ENCODE results near the gene ARFGEF3. TPM values are rescaled to one million over a fixed set of nuclear protein-coding genes. Genes with fewer than 3 reads are reported as not detected.
"Not testable (repeated sequence)": the region's sequence is repeated elsewhere in the genome, so short reads cannot be mapped to it uniquely, and the experiment has no call there.

Gene ARFGEF3
- total RNA-seq, 1 donor from 2014 or later = 3.8 TPM

- Mint-ChIP-seq H3K4me3 (no peak overlapping the region), H3K27me3 (ENCODE audit: insufficient read depth, low read depth) (no peaks in the 10 kb centered on the region), H3K36me3 (no peaks in the 10 kb centered on the region), H3K9me3 (no peaks in the 10 kb centered on the region), H3K4me1 (no peaks in the 10 kb centered on the region), H3K27ac (no peak overlapping the region)
- H3K27ac ChIP-seq = no peak overlapping the region
- no peak overlapping the region for H3K4me3 ChIP-seq
- H3K9me3 ChIP-seq (ENCODE audit: low read depth) = no peaks in the 10 kb centered on the region
- TF ChIP-seq EZH2phosphoT487 (IDR thresholded peaks at IDR 0.05) = no peak
- TF ChIP-seq, protein P1, sequence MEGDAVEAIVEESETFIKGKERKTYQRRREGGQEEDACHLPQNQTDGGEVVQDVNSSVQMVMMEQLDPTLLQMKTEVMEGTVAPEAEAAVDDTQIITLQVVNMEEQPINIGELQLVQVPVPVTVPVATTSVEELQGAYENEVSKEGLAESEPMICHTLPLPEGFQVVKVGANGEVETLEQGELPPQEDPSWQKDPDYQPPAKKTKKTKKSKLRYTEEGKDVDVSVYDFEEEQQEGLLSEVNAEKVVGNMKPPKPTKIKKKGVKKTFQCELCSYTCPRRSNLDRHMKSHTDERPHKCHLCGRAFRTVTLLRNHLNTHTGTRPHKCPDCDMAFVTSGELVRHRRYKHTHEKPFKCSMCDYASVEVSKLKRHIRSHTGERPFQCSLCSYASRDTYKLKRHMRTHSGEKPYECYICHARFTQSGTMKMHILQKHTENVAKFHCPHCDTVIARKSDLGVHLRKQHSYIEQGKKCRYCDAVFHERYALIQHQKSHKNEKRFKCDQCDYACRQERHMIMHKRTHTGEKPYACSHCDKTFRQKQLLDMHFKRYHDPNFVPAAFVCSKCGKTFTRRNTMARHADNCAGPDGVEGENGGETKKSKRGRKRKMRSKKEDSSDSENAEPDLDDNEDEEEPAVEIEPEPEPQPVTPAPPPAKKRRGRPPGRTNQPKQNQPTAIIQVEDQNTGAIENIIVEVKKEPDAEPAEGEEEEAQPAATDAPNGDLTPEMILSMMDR (IDR thresholded peaks at IDR 0.05) = no peak
- no peak for TF ChIP-seq EZH2 (IDR thresholded peaks at IDR 0.05)
- no peaks in the 10 kb centered on the region for H3F3A ChIP-seq (ENCODE audit: low read depth)
- H3K36me3 ChIP-seq = no peaks in the 10 kb centered on the region
- H2AFZ ChIP-seq (replicated peaks) = no peak overlapping the region
- H3K4me2 ChIP-seq = no peak overlapping the region
- H4K20me1 ChIP-seq (ENCODE audit: low read depth) = no peaks in the 10 kb centered on the region
- no peaks in the 10 kb centered on the region for H3K27me3 ChIP-seq
- no peak overlapping the region for H3K9ac ChIP-seq
- no peak for DNase-seq (ENCODE audit: low spot score)
- H3K79me2 ChIP-seq (ENCODE audit: low read depth) = no peaks in the 10 kb centered on the region
- no peaks in the 10 kb centered on the region for H3K4me1 ChIP-seq
Measured at GRCh38 chr6:138357928-138358327, 196.2 kb downstream of the ARFGEF3 start.

GRCh38 chr6:138368684-138369083 is 206.9 kb downstream of the ARFGEF3 start:
- H3K27ac Mint-ChIP-seq; H3K4me1 ChIP-seq; H3F3A ChIP-seq (ENCODE audit: low read depth); DNase-seq (ENCODE audit: low spot score); H3K36me3 ChIP-seq; H3K27me3 ChIP-seq; H3K4me1 Mint-ChIP-seq; H3K4me3 Mint-ChIP-seq; H3K27ac ChIP-seq; H3K9me3 ChIP-seq (ENCODE audit: low read depth); H3K27me3 Mint-ChIP-seq (ENCODE audit: insufficient read depth, low read depth); H3K36me3 Mint-ChIP-seq; H3K4me2 ChIP-seq; H4K20me1 ChIP-seq (ENCODE audit: low read depth); H3K79me2 ChIP-seq (ENCODE audit: low read depth); H3K9ac ChIP-seq; H3K9me3 Mint-ChIP-seq; H2AFZ ChIP-seq (replicated peaks); H3K4me3 ChIP-seq: not testable (repeated sequence)

DNA sequence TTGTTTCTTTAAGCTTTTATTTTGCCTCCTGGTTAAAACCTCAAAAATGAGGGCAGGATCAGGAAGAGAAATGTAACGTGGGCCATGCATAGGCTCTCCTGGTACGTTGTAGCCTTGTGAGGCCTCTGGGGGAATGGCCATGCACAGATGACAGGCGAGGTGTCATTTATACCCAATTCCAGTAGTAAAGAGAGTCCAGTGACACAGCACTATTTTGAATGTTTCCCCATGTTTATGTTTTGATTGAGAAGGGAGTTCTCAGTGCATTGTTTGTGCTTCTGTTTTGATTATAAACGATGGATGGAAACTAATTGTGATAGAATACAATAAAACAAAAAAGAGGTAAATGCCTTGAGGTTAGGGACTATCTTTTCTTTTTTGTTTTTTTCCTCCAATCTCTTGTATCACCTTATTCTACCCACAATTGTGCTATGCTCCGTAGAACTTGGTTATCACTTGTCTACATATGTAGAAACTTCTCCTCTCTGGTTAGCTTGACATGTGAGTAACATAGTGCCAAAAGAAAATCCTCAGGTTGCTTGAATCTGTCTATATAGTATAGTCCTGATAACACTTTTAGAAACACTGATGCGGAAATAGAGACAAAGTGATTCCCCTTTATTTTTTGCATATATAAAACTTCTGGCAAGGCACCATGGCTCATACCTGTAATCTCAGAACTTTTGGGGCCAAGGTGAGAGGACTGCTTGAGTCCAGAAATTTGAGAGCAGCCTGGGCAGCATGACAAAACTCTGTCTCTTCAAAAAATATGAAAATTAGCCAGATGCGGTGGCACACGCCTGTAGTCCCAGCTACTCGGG is 209.1 kb downstream of the ARFGEF3 start:
- Histone ChIP-seq H3K79me2 (ENCODE audit: low read depth) (no peaks in the 10 kb centered on the region), H3K27me3 (no peaks in the 10 kb centered on the region), H3K36me3 (no peaks in the 10 kb centered on the region), H3K27ac (no peak overlapping the region), H3K4me2 (no peak overlapping the region), H3F3A (ENCODE audit: low read depth) (no peaks in the 10 kb centered on the region), H3K4me1 (no peaks in the 10 kb centered on the region), H3K9me3 (ENCODE audit: low read depth) (no peaks in the 10 kb centered on the region), H2AFZ (replicated peaks) (no peak overlapping the region), H4K20me1 (ENCODE audit: low read depth) (no peaks in the 10 kb centered on the region), H3K9ac (no peak overlapping the region), H3K4me3 (no peak overlapping the region)
- no peak for DNase-seq (ENCODE audit: low spot score)
- peaks cover 4% of the 10 kb centered on the region for H3K27me3 Mint-ChIP-seq (ENCODE audit: insufficient read depth, low read depth)
- H3K27ac Mint-ChIP-seq = no peak overlapping the region
- H3K9me3 Mint-ChIP-seq = peaks cover 7% of the 10 kb centered on the region
- peaks cover 6% of the 10 kb centered on the region for H3K4me1 Mint-ChIP-seq
- H3K36me3 Mint-ChIP-seq = no peaks in the 10 kb centered on the region
- TF ChIP-seq, protein P1 (IDR thresholded peaks at IDR 0.05) = no peak
- TF ChIP-seq EZH2 (IDR thresholded peaks at IDR 0.05) = no peak
- no peak for TF ChIP-seq EZH2phosphoT487 (IDR thresholded peaks at IDR 0.05)
- no peak overlapping the region for H3K4me3 Mint-ChIP-seq

DNA sequence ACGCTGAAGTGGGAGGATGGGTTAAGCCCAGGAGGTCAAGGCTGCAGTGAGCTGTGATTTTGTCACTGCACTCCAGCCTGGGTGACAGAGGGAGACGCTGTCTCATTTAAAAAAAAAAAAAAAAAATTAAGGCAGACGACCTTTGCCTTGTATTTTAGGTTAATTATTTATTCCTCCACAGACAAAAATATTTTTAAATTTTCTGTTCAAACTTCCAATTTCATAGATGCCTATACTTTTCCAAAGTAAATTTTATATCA is 209.6 kb downstream of the ARFGEF3 start:
- Histone ChIP-seq H3K79me2 (ENCODE audit: low read depth) (no peaks in the 10 kb centered on the region), H3K27ac (no peak overlapping the region), H3K9me3 (ENCODE audit: low read depth) (no peaks in the 10 kb centered on the region), H3K36me3 (no peaks in the 10 kb centered on the region), H3K4me3 (no peak overlapping the region), H2AFZ (replicated peaks) (no peak overlapping the region), H3K4me1 (no peaks in the 10 kb centered on the region), H3K4me2 (no peak overlapping the region), H4K20me1 (ENCODE audit: low read depth) (no peaks in the 10 kb centered on the region), H3K9ac (no peak overlapping the region), H3F3A (ENCODE audit: low read depth) (no peaks in the 10 kb centered on the region), H3K27me3 (no peaks in the 10 kb centered on the region)
- H3K9me3 Mint-ChIP-seq = peaks cover 7% of the 10 kb centered on the region
- no peaks in the 10 kb centered on the region for H3K36me3 Mint-ChIP-seq
- H3K27me3 Mint-ChIP-seq (ENCODE audit: insufficient read depth, low read depth) = peaks cover 4% of the 10 kb centered on the region
- no peak overlapping the region for H3K4me3 Mint-ChIP-seq
- no peak for DNase-seq (ENCODE audit: low spot score)
- TF ChIP-seq EZH2phosphoT487 (IDR thresholded peaks at IDR 0.05) (no peak), EZH2 (IDR thresholded peaks at IDR 0.05) (no peak)
- TF ChIP-seq, protein P1 (IDR thresholded peaks at IDR 0.05) = no peak
- peaks cover 6% of the 10 kb centered on the region for H3K4me1 Mint-ChIP-seq
- no peak overlapping the region for H3K27ac Mint-ChIP-seq
